GM12874 (cell line): ENCODE data around the gene CDCA4.

Experiments used
- TF ChIP-seq, protein P1 (sequence below): IDR thresholded peaks from 2 replicates; pipeline ENCODE4 v1.5.1; 2011; ENCODE audit warnings: low read depth, mild to moderate bottlenecking, control low read depth, low read length, moderate library complexity; ENCODE audit not compliant: insufficient read depth

The CDCA4 gene

DNA sequence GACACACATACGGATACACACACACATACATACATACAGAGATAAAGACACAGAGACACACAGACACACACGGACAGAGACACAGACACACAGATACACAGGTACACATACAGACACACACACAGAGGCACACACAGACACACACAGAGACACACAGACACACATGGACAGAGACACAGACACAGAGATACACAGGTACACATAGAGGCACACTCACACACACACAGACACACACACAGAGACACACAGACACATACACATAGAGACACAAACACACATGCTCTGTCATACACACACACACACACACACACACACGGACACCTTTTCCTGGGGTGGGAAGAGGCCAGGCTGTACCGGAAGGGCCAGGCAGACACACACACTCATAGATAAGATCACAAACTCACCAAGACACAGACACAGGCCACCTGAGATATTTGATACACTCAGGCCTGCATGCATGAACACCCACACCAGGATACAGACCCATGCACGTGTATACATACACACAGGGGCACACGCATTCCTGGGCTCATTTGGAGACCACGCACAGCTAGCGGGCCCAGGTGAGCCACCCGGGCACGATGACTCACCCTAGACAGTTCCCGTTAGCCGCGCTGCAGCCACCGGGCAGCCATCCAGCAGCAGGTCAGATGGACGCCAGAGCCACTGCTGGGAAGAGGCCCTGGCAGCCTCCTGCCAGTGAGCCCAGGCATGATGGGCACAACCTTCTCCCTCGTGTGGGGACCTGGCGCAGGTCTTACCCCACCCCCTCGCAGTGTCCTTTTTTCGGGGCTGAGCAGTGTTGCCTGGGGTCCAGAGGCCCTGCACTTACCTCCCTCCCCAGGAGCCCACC, 40.9 kb downstream of the CDCA4 start:
- TF ChIP-seq, protein P1, sequence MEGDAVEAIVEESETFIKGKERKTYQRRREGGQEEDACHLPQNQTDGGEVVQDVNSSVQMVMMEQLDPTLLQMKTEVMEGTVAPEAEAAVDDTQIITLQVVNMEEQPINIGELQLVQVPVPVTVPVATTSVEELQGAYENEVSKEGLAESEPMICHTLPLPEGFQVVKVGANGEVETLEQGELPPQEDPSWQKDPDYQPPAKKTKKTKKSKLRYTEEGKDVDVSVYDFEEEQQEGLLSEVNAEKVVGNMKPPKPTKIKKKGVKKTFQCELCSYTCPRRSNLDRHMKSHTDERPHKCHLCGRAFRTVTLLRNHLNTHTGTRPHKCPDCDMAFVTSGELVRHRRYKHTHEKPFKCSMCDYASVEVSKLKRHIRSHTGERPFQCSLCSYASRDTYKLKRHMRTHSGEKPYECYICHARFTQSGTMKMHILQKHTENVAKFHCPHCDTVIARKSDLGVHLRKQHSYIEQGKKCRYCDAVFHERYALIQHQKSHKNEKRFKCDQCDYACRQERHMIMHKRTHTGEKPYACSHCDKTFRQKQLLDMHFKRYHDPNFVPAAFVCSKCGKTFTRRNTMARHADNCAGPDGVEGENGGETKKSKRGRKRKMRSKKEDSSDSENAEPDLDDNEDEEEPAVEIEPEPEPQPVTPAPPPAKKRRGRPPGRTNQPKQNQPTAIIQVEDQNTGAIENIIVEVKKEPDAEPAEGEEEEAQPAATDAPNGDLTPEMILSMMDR: no peak

DNA sequence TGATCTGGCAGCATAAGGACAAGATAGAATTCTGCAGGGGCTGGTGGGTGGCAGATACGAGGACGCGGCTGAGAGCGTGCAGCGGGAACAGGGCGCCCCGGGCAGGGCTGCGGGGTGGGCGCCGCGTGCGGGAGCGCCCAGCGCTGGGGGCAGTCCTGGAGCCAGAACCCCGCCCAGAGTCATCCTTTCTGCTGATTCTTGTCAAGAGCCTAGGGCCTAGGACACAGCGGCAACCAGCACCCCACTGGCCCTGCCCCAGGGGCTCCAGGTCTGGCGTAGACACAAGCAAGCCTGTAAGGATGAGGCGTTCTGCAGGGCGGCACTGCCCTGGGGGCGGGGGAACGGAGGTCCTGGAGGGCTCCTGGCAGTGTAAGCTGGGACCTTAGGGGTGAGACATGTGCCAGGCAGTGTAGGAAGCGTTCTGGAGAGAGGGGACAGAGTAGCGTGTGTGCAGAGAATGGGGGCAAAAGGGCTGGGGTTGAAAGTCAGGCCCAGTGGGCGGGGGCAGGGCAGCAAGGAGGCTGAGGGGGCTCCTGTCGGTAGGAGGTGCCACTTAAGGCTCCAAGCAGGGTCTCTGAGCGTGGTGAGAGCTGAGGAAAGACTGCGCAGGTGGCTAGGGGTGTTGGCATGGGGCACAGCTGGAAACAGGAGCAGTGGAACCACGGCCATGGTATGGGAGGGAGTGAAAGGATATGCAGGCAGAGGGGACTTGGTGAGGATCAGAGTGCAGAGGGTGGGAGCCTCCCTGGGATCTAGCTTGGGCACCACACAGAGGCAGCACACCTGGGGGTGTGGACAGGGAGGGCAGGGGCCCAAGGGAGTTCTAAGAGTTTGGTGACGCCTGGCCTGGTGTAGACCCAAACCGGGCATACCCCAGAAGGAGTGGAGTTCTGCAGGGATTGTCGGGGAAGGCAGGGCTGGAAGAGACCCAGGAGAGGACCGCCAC, 41.9 kb downstream of the CDCA4 start:
- TF ChIP-seq, protein P1: no peak

GRCh38 chr14:104977681-104978653, 42.9 kb downstream of the CDCA4 start, which contains the start of gene AHNAK2:
Gene AHNAK2, minus strand, starts transcription at chr14:104978374. Its CDS starts 137 bp downstream, at chr14:104978237.
- TF ChIP-seq, protein P1: no peak

GRCh38 chr14:104977008-104977680, 43.7 kb downstream of the CDCA4 start:
- TF ChIP-seq, protein P1: no peak

DNA sequence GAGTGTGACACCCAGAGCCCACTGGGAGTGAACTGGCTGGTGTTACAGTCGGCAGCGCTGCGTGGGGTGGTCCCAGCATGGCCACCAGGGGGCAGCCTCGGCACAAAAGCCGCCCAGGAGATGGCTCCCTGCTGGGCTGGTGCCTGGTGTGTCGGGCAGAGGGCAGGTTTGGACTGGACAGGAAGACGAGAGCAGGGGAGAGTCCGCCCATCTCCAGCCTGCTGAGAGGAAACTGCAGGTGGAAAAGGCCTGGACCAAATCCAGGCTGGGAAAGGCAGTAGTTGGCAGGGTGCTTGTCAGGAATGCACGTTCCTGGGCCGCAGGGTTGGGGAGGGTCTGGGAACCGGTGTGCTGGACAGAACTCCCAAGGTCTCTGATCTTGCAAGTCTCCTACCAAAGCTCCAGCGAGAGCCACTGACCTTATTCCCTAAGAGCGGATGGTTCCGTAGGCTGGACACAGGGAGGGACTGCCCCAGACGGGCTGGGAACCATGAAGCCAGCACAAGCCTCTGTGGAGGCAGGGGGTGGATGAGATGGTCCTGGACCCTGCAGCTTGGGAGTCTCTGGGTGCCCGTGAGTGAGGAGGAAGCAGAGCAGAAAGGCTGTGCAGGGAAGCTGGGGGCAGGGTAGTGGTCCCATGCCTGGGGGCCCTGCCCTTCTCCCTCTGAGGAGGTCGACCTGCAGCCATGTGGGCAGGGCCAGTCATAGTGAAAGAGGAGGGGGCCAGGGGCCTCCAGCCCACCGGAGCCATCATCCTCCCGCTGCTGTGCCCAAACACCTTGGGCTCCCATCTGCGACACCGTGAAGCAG, 44.5 kb downstream of the CDCA4 start:
- TF ChIP-seq, protein P1: peak; percentile 96
